Erythroblast (primary cell): ENCODE data around the gene DYNLT4.

Source experiments
- GATA1 ChIP-seq: IDR thresholded peaks from 2 replicates; pipeline ENCODE4 v1.6.1; 2011; ENCODE audit warnings: low read depth, mild to moderate bottlenecking, control low read depth, low read length, moderate library complexity
- POLR2A ChIP-seq: IDR thresholded peaks from 2 replicates; pipeline ENCODE4 v1.6.1; 2011; ENCODE audit warnings: mild to moderate bottlenecking, low read length

GRCh38 chr1:44803062-44803311 lies 4.2 kb downstream of the DYNLT4 start:
- TF ChIP-seq POLR2A: peak; percentile 6
- TF ChIP-seq GATA1: no peak
